ENCODE data around the gene PRPF40B. TPM values are rescaled to one million over a fixed set of nuclear protein-coding genes. Genes with fewer than 3 reads are reported as not detected.
A peak's percentile ranks its signal among the peaks of the same experiment; 100 is the strongest.

Gene PRPF40B
- total RNA-seq, 2 donors from 2014 or later: 6.3 to 9.3 TPM

DNA sequence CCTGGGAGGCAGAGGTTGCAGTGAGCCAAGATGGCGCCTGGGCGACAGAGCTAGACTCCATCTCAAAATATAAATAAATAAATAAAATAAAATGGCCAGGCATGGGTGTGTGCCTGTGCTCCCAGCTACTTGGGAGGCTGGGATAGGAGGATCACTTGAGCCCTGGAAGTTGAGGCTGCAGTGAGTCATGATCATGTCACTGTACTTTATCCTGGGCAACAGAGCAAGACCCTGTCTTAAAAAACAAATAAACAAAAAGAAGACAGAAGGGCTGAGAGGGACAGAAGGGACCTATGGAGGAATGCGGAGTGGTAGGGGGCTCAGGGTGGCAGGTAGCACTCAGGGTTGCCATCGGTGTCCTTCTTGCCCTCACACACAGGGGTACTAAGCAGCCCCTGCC, 40.8 kb downstream of the PRPF40B start:
- H3K9me3 ChIP-seq: no peaks in the 10 kb centered on the region
- H3K4me1 ChIP-seq: peaks cover 8% of the 10 kb centered on the region
- H3K27ac ChIP-seq: peak overlapping the region in 1 of 4 donors; percentile 61
- no peaks in the 10 kb centered on the region for H3K36me3 ChIP-seq (replicated peaks in 1 of 2; ENCODE audit: insufficient read depth in 1 of 2, low read depth in 2 of 2)
- no peak for DNase-seq
- ATAC-seq: no peak
- TF ChIP-seq, protein P1, sequence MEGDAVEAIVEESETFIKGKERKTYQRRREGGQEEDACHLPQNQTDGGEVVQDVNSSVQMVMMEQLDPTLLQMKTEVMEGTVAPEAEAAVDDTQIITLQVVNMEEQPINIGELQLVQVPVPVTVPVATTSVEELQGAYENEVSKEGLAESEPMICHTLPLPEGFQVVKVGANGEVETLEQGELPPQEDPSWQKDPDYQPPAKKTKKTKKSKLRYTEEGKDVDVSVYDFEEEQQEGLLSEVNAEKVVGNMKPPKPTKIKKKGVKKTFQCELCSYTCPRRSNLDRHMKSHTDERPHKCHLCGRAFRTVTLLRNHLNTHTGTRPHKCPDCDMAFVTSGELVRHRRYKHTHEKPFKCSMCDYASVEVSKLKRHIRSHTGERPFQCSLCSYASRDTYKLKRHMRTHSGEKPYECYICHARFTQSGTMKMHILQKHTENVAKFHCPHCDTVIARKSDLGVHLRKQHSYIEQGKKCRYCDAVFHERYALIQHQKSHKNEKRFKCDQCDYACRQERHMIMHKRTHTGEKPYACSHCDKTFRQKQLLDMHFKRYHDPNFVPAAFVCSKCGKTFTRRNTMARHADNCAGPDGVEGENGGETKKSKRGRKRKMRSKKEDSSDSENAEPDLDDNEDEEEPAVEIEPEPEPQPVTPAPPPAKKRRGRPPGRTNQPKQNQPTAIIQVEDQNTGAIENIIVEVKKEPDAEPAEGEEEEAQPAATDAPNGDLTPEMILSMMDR (IDR thresholded peaks at IDR 0.05): no peak
- no peak for TF ChIP-seq POLR2A (IDR thresholded peaks at IDR 0.05)
- no peaks in the 10 kb centered on the region for H3K27me3 ChIP-seq
- WGBS, 2 donors: 98 to 99% methylated on average over 4 of the region's 4 CpGs
- H3K4me3 ChIP-seq: no peak overlapping the region
- intact Hi-C loops (cut with DNase I): no loop called here

DNA sequence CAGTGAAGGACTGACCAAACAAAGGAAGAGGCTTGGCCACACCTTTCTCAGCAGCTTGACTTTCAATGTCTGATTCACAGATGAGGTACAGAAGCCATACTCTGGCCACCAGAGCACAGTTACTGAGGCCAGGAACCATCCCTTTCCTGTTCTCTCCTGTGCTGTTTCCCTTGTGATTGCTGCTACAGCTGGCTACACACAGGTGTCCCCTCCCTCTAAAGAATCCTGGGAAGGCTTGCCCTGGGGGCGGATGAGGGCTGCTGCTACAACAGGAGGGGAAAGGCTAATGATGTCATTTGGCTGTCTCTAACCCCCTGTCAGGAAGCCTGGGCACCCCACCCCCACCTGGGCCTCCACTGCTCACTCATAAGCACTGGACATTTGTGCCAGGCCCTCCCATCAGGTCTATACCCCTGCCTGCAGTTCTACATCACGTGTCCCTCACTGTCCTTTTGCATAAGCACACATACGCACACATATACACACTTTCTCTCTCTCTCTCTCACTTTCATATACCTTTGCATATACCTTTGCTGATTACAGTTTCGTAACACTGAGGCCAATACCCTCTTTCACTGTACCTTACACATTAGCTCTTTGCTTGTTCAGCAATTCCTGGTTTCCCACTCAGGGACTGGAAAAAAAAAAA, 41.4 kb downstream of the PRPF40B start:
- 80 to 89% methylated on average over 4 of the region's 4 CpGs for WGBS, 2 donors
- no peaks in the 10 kb centered on the region for H3K36me3 ChIP-seq (replicated peaks in 1 of 2; ENCODE audit: insufficient read depth in 1 of 2, low read depth in 2 of 2)
- no peak for TF ChIP-seq POLR2A (IDR thresholded peaks at IDR 0.05)
- TF ChIP-seq, protein P1 (IDR thresholded peaks at IDR 0.05): no peak
- no peaks in the 10 kb centered on the region for H3K27me3 ChIP-seq
- ATAC-seq (no peak), DNase-seq (no peak)
- peaks cover 8% of the 10 kb centered on the region for H3K4me1 ChIP-seq
- H3K4me3 ChIP-seq: no peak overlapping the region
- peak overlapping the region in 1 of 4 donors; percentile 61 for H3K27ac ChIP-seq
- no peaks in the 10 kb centered on the region for H3K9me3 ChIP-seq
- intact Hi-C loops (cut with DNase I): no loop called here

DNA sequence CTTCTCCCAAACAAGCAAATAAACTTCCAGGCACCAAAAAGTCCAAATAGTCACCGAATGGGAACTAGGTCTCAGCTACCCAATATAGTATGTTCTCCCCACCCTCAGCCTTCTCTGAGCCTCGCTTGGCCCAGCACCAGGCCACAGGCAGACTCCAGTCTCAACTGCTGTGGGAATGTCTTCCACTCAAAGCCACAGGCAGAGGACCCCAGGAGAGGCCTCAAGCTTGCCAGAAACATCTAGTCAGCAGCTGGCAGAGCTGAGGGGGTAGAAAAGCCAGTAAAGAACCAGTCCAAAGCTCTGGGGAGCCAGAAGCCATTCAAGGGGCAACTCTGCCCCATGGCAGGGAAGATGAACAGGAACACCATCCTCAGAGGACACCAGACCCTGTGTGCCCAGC, 42.0 kb downstream of the PRPF40B start:
- no peaks in the 10 kb centered on the region for H3K27me3 ChIP-seq
- DNase-seq: no peak
- TF ChIP-seq, protein P1 (IDR thresholded peaks at IDR 0.05): no peak
- no peak for TF ChIP-seq POLR2A (IDR thresholded peaks at IDR 0.05)
- ATAC-seq: no peak
- H3K27ac ChIP-seq: no peak overlapping the region
- WGBS, 2 donors: 72 to 85% methylated on average over 2 of the region's 2 CpGs
- H3K9me3 ChIP-seq: no peaks in the 10 kb centered on the region
- no peak overlapping the region for H3K4me3 ChIP-seq
- peaks cover 8% of the 10 kb centered on the region for H3K4me1 ChIP-seq
- intact Hi-C loops (cut with DNase I): no loop called here
- no peaks in the 10 kb centered on the region for H3K36me3 ChIP-seq (replicated peaks in 1 of 2; ENCODE audit: insufficient read depth in 1 of 2, low read depth in 2 of 2)

DNA sequence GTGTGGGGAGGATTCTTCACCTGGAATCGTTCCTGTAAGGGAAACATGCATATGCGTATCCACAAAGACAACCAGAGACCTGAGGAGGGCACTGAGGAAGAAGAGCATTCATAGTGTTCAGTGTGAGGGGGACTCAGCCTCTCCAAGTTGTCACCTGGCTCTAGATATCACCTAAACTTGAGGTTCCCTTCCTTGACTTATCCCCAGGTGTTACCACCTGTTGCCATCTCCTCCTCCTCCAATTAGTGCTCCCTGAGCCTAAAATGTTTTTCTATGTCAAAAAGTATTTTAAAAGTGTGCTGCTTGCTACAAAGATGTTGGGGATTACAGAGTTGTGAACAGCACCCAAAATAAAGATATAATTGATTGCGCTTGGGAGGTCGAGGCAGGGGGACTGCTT, 42.8 kb downstream of the PRPF40B start:
- no peak for ATAC-seq
- no peak overlapping the region for H3K4me3 ChIP-seq
- peaks cover 8% of the 10 kb centered on the region for H3K4me1 ChIP-seq
- no peak for TF ChIP-seq POLR2A (IDR thresholded peaks at IDR 0.05)
- TF ChIP-seq, protein P1 (IDR thresholded peaks at IDR 0.05): no peak
- DNase-seq: no peak
- intact Hi-C loops (cut with DNase I): no loop called here
- no peaks in the 10 kb centered on the region for H3K27me3 ChIP-seq
- no peak overlapping the region for H3K27ac ChIP-seq
- no peaks in the 10 kb centered on the region for H3K9me3 ChIP-seq
- H3K36me3 ChIP-seq (replicated peaks in 1 of 2; ENCODE audit: insufficient read depth in 1 of 2, low read depth in 2 of 2): no peaks in the 10 kb centered on the region
- WGBS, 2 donors: 83 to 84% methylated on average over 4 of the region's 4 CpGs

Data from body of pancreas (tissue), 4 donors.